K562 (cell line): Measurements from ENCODE around the gene RPS27.

ENCODE experiments used
- EP400 ChIP-seq: fragments of 450-650 bp; IDR thresholded peaks from 2 replicates; pipeline ENCODE4 v1.6.1; 2017; ENCODE audit warnings: antibody characterized with exemption, mild to moderate bottlenecking, moderate library complexity
- FOXM1 ChIP-seq, 2 experiments: fragments of 450-650 bp in 1 of 2; sonication (generic) in 1 of 2; formaldehyde crosslinking in 1 of 2; IDR thresholded peaks; 2 replicates each; pipeline versions ENCODE4 v1.6.1 to v1.9.0; 2017 to 2022; ENCODE audit warnings: low read depth in 2 of 2, mild to moderate bottlenecking in 2 of 2, missing genetic modification reagents in 1 of 2, moderate library complexity in 1 of 2
- FUS ChIP-seq: fragments of 200-400 bp; formaldehyde crosslinking; optimal IDR thresholded peaks from 2 replicates; pipeline ENCODE3; 2017; ENCODE audit warnings: low read depth, low read length
- JUN ChIP-seq, 2 experiments: sonication (generic) in 1 of 2; formaldehyde crosslinking in 1 of 2; IDR thresholded peaks; 2 replicates each; pipeline versions ENCODE4 v1.6.1 to v1.8.0; 2012 to 2022; ENCODE audit warnings: borderline replicate concordance in 2 of 2, mild to moderate bottlenecking in 2 of 2, improper control_type of control experiment in 1 of 2, low read depth in 1 of 2, low read length in 1 of 2, missing genetic modification reagents in 1 of 2
- KAT7 ChIP-seq: sonication (generic); formaldehyde crosslinking; IDR thresholded peaks from 2 replicates; pipeline ENCODE4 v1.8.0; 2022; ENCODE audit warnings: missing genetic modification reagents, mild to moderate bottlenecking, borderline replicate concordance
- LARP7 ChIP-seq: fragments of 450-650 bp; IDR thresholded peaks from 2 replicates; pipeline ENCODE4 v1.6.1; 2016
- MYC ChIP-seq, 2 experiments: fragments of 250-450 bp in 1 of 2; sonication (Bioruptor Pico) in 1 of 2; IDR thresholded peaks; 2 replicates each; pipeline versions ENCODE4 v1.5.1 to v1.6.1; 2012 to 2021; ENCODE audit warnings: low read depth in 2 of 2, borderline replicate concordance in 1 of 2, improper control_type of control experiment in 1 of 2, low read length in 1 of 2, mild to moderate bottlenecking in 1 of 2, moderate library complexity in 1 of 2
- SREBF1 ChIP-seq: fragments of 150-350 bp; IDR thresholded peaks from 2 replicates; pipeline ENCODE4 v1.6.1; 2014; ENCODE audit warnings: antibody characterized with exemption, low read depth, low read length, borderline replicate concordance
- ZFP36 ChIP-seq: fragments of 150-350 bp; IDR thresholded peaks from 2 replicates; pipeline ENCODE4 v1.6.1; 2018; ENCODE audit warnings: low read length, low read depth; ENCODE audit not compliant: partially characterized antibody
- ZNF165 ChIP-seq: fragments of 250-450 bp; sonication (Bioruptor Pico); IDR thresholded peaks from 2 replicates; pipeline ENCODE4 v1.4.0; 2020; ENCODE audit warnings: borderline replicate concordance

DNA sequence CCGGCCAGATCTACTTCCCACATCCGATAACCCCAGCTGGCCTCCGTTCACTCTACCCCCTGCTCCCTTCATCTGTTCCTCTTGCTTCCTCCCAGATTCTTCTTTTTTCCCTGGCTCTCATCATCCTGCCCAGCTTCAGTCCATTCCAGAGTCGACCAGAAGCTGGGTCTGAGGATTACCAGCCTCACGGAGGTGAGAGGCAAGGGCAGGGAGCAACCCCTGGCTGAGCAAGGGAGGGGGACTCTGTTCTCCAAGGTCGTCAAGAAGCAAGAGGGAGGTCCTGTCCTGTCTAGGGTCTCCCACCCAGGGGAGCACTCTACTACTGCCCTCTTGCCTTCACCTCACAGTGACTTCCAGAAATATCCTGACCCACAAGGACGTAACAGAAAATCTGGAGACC, 17.0 kb upstream of the RPS27 start:
- TF ChIP-seq FUS (no peak), ZNF165 (CRISPR knock-in tag) (no peak), EP400 (no peak), FOXM1 (IDR thresholded peaks at IDR 0.05; ENCODE audit: low read depth) (no peak), FOXM1 (CRISPR knock-in tag; IDR thresholded peaks at IDR 0.05; ENCODE audit: low read depth) (no peak), LARP7 (no peak), JUN (IDR thresholded peaks at IDR 0.05; ENCODE audit: borderline replicate concordance, low read depth, low read length) (no peak), JUN (CRISPR knock-in tag; IDR thresholded peaks at IDR 0.05; ENCODE audit: borderline replicate concordance) (no peak), ZFP36 (no peak), SREBF1 (no peak), MYC (IDR thresholded peaks at IDR 0.05; ENCODE audit: low read depth, low read length) (no peak), MYC (CRISPR knock-in tag; IDR thresholded peaks at IDR 0.05; ENCODE audit: borderline replicate concordance, low read depth) (no peak), KAT7 (CRISPR knock-in tag) (no peak)
